Neural crest cell (in vitro differentiated cells): Measurements from ENCODE around the gene DNAJC5. TPM values are rescaled to one million over a fixed set of nuclear protein-coding genes. Genes with fewer than 3 reads are reported as not detected.
A peak's percentile ranks its signal among the peaks of the same experiment; 100 is the strongest.

Experiments used
- DNase-seq: peaks from one replicate; pipeline ENCODE4 v3.0.0; 2021; ENCODE audit warnings: low read depth, mixed read lengths, low spot score
- H3K27ac Mint-ChIP-seq: one replicate; pipeline ENCODE4 v1.8.0; 2021; ENCODE audit warnings: mild to moderate bottlenecking, mixed read lengths; ENCODE audit not compliant: unreplicated experiment
- H3K27me3 Mint-ChIP-seq: 2 replicates; pipeline ENCODE4 v1.8.0; 2021; ENCODE audit warnings: low read depth, mild to moderate bottlenecking, mixed read lengths
- H3K36me3 Mint-ChIP-seq: 2 replicates; pipeline ENCODE4 v1.8.0; 2021; ENCODE audit warnings: low read depth, mild to moderate bottlenecking, mixed read lengths
- H3K4me1 Mint-ChIP-seq: 2 replicates; pipeline ENCODE4 v1.8.0; 2021; ENCODE audit warnings: mixed read lengths
- H3K4me3 Mint-ChIP-seq: one replicate; pipeline ENCODE4 v1.8.0; 2021; ENCODE audit warnings: mild to moderate bottlenecking, mixed read lengths
- H3K9me3 Mint-ChIP-seq: 2 replicates; pipeline ENCODE4 v1.8.0; 2021; ENCODE audit warnings: mixed read lengths
- CTCF ChIP-seq: fragments of 200-600 bp; sonication (generic); conservative IDR thresholded peaks from 2 replicates; pipeline ENCODE4 v1.5.0; 2021; ENCODE audit warnings: antibody characterized with exemption, mild to moderate bottlenecking
- total RNA-seq: library from RNA; stranded (reverse); gene quantifications from 2 replicates; pipeline ENCODE4 v1.2.1, GENCODE V29; 2021

The DNAJC5 gene
- total RNA-seq, 1 donor from 2014 or later = 46.9 TPM

GRCh38 chr20:63855363-63856097, 39.4 kb upstream of the DNAJC5 start:
- no peak overlapping the region for H3K4me3 Mint-ChIP-seq

GRCh38 chr20:63856098-63856511, 38.8 kb upstream of the DNAJC5 start:
- H3K36me3 Mint-ChIP-seq = no peaks in the 10 kb centered on the region
- TF ChIP-seq CTCF = no peak
- peaks cover 38% of the 10 kb centered on the region for H3K4me1 Mint-ChIP-seq
- DNase-seq = no peak
- peak overlapping the region; percentile 62 for H3K4me3 Mint-ChIP-seq
- peaks cover 2% of the 10 kb centered on the region for H3K27me3 Mint-ChIP-seq
- H3K27ac Mint-ChIP-seq = no peak overlapping the region
- H3K9me3 Mint-ChIP-seq = no peaks in the 10 kb centered on the region

More at GRCh38 chr20:63855363-63856097, 39.4 kb upstream of the DNAJC5 start:
- Mint-ChIP-seq H3K4me1 (peaks cover 39% of the 10 kb centered on the region), H3K27me3 (peaks cover 2% of the 10 kb centered on the region), H3K27ac (no peak overlapping the region), H3K36me3 (no peaks in the 10 kb centered on the region), H3K9me3 (no peaks in the 10 kb centered on the region)
- DNase-seq = no peak
- no peak for TF ChIP-seq CTCF

GRCh38 chr20:63857764-63858392, 37.0 kb upstream of the DNAJC5 start:
- Mint-ChIP-seq H3K27ac (peak overlapping the region; percentile 62), H3K4me3 (peak overlapping the region; percentile 80), H3K4me1 (peaks cover 35% of the 10 kb centered on the region), H3K27me3 (peaks cover 2% of the 10 kb centered on the region), H3K36me3 (no peaks in the 10 kb centered on the region), H3K9me3 (no peaks in the 10 kb centered on the region)
- TF ChIP-seq CTCF = no peak
- no peak for DNase-seq

- peak overlapping the region; percentile 81 for H3K27ac Mint-ChIP-seq
- H3K4me1 Mint-ChIP-seq = peaks cover 37% of the 10 kb centered on the region
- peaks cover 2% of the 10 kb centered on the region for H3K27me3 Mint-ChIP-seq
- peak overlapping the region; percentile 80 for H3K4me3 Mint-ChIP-seq
- H3K36me3 Mint-ChIP-seq = peaks cover 2% of the 10 kb centered on the region
- no peaks in the 10 kb centered on the region for H3K9me3 Mint-ChIP-seq
- no peak for DNase-seq
- peak; percentile 28 for TF ChIP-seq CTCF
Measured at GRCh38 chr20:63858393-63859165, 36.3 kb upstream of the DNAJC5 start.

GRCh38 chr20:63859166-63859699, 35.7 kb upstream of the DNAJC5 start:
- DNase-seq = no peak
- no peak for TF ChIP-seq CTCF
- Mint-ChIP-seq H3K9me3 (no peaks in the 10 kb centered on the region), H3K27me3 (peaks cover 2% of the 10 kb centered on the region), H3K4me3 (peak overlapping the region; percentile 80), H3K4me1 (peaks cover 44% of the 10 kb centered on the region), H3K36me3 (peaks cover 2% of the 10 kb centered on the region), H3K27ac (peak overlapping the region; percentile 81)
